ENCODE measurements around the gene CD300LB. TPM values are rescaled to one million over a fixed set of nuclear protein-coding genes. Genes with fewer than 3 reads are reported as not detected.

CD300LB gene
- total and polyA plus RNA-seq, 10 of the 15 experiments (the other 5 are each of a cell fraction or from before 2014, with no cell fraction given), result 0.08 to 0.57 (median 0.25) TPM; not detected in 4

DNA sequence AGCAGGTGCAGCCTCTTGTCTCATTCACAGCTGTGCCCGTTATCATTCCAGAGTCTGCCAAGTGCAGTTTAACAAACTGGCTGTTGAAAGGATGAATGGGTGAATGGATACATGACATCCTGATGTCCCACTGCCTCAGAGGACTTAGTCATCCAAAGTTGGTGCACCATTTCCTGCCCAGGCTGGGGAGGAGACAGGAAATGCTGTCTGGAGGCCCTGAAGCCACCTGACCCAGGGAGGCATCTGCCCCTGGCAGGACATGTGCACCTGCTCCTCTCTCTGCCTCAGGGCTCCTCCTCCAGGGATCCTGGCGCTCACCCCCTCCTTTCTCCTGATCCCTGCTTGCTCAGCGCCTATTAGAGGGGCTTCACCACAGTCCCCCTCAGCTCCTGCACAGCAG is 16.5 kb upstream of the CD300LB start:
- Histone ChIP-seq H3K79me2 (ENCODE audit: control insufficient read depth, insufficient read depth, low read length) (no peaks in the 10 kb centered on the region), H3K9ac (ENCODE audit: control insufficient read depth, insufficient read depth, low read length) (no peak overlapping the region), H3K9me3 (replicated peaks; ENCODE audit: control insufficient read depth, insufficient read depth, low read length) (no peaks in the 10 kb centered on the region), H3K4me3 (no peak overlapping the region), H3K27me3 (replicated peaks in 1 of 2; ENCODE audit: control insufficient read depth in 2 of 2, insufficient read depth in 2 of 2, low read length in 1 of 2) (no peaks in the 10 kb centered on the region; a peak in 2 of 4 replicates), H3K36me3 (ENCODE audit: control insufficient read depth in 2 of 2, insufficient read depth in 2 of 2, low read length in 1 of 2) (no peaks in the 10 kb centered on the region), H4K20me1 (ENCODE audit: control insufficient read depth, insufficient read depth) (no peaks in the 10 kb centered on the region), H3K4me2 (ENCODE audit: control insufficient read depth, insufficient read depth) (no peak overlapping the region), H3K27ac (ENCODE audit: control insufficient read depth, insufficient read depth) (no peak overlapping the region), H3K4me1 (ENCODE audit: control insufficient read depth, insufficient read depth, low read length) (no peaks in the 10 kb centered on the region), H2AFZ (ENCODE audit: control insufficient read depth, low read depth, low read length) (no peak overlapping the region)
- ChIA-PET RAD21 (ENCODE audit: unreplicated experiment) (no interaction called here), POLR2A (no interaction called here), SMC1A (ENCODE audit: uncharacterized antibody, unreplicated experiment) (no interaction called here), CTCF (no interaction called here)
- in situ Hi-C loops (cut with MboI) (no loop called here), intact Hi-C loops (cut with micrococcal nuclease; ENCODE audit: unreplicated experiment) (no loop called here)
- TF ChIP-seq ZZZ3 (IDR thresholded peaks at IDR 0.05; ENCODE audit: control insufficient read depth, insufficient read length, low read depth) (no peak), TCF7 (IDR thresholded peaks at IDR 0.05; ENCODE audit: borderline replicate concordance) (no peak), PAX5 (IDR thresholded peaks at IDR 0.05; ENCODE audit: borderline replicate concordance, low read depth, low read length) (no peak), NFYA (IDR thresholded peaks at IDR 0.05; ENCODE audit: borderline replicate concordance, low read depth, low read length) (no peak), FOXM1 (IDR thresholded peaks at IDR 0.05; ENCODE audit: low read depth, low read length) (no peak), NFXL1 (IDR thresholded peaks at IDR 0.05; ENCODE audit: borderline replicate concordance) (no peak), TBL1XR1 (IDR thresholded peaks at IDR 0.05; ENCODE audit: low read depth, low read length) (no peak), ESRRA (IDR thresholded peaks at IDR 0.05; ENCODE audit: low read length) (no peak), CBX5 (IDR thresholded peaks at IDR 0.05; ENCODE audit: low read depth) (no peak), SUZ12 (IDR thresholded peaks at IDR 0.05; ENCODE audit: unreplicated experiment) (no peak), RELA (IDR thresholded peaks at IDR 0.05; ENCODE audit: borderline replicate concordance, partially characterized antibody) (no peak), PML (IDR thresholded peaks at IDR 0.05; ENCODE audit: low read length) (no peak)
- TF ChIP-seq, protein P1, sequence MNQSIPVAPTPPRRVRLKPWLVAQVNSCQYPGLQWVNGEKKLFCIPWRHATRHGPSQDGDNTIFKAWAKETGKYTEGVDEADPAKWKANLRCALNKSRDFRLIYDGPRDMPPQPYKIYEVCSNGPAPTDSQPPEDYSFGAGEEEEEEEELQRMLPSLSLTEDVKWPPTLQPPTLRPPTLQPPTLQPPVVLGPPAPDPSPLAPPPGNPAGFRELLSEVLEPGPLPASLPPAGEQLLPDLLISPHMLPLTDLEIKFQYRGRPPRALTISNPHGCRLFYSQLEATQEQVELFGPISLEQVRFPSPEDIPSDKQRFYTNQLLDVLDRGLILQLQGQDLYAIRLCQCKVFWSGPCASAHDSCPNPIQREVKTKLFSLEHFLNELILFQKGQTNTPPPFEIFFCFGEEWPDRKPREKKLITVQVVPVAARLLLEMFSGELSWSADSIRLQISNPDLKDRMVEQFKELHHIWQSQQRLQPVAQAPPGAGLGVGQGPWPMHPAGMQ (IDR thresholded peaks at IDR 0.05; ENCODE audit: borderline replicate concordance), result no peak
- TF ChIP-seq, protein P2, sequence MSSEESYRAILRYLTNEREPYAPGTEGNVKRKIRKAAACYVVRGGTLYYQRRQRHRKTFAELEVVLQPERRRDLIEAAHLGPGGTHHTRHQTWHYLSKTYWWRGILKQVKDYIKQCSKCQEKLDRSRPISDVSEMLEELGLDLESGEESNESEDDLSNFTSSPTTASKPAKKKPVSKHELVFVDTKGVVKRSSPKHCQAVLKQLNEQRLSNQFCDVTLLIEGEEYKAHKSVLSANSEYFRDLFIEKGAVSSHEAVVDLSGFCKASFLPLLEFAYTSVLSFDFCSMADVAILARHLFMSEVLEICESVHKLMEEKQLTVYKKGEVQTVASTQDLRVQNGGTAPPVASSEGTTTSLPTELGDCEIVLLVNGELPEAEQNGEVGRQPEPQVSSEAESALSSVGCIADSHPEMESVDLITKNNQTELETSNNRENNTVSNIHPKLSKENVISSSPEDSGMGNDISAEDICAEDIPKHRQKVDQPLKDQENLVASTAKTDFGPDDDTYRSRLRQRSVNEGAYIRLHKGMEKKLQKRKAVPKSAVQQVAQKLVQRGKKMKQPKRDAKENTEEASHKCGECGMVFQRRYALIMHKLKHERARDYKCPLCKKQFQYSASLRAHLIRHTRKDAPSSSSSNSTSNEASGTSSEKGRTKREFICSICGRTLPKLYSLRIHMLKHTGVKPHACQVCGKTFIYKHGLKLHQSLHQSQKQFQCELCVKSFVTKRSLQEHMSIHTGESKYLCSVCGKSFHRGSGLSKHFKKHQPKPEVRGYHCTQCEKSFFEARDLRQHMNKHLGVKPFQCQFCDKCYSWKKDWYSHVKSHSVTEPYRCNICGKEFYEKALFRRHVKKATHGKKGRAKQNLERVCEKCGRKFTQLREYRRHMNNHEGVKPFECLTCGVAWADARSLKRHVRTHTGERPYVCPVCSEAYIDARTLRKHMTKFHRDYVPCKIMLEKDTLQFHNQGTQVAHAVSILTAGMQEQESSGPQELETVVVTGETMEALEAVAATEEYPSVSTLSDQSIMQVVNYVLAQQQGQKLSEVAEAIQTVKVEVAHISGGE (CRISPR knock-in tag; IDR thresholded peaks at IDR 0.05), result no peak
- TF ChIP-seq, protein P3, sequence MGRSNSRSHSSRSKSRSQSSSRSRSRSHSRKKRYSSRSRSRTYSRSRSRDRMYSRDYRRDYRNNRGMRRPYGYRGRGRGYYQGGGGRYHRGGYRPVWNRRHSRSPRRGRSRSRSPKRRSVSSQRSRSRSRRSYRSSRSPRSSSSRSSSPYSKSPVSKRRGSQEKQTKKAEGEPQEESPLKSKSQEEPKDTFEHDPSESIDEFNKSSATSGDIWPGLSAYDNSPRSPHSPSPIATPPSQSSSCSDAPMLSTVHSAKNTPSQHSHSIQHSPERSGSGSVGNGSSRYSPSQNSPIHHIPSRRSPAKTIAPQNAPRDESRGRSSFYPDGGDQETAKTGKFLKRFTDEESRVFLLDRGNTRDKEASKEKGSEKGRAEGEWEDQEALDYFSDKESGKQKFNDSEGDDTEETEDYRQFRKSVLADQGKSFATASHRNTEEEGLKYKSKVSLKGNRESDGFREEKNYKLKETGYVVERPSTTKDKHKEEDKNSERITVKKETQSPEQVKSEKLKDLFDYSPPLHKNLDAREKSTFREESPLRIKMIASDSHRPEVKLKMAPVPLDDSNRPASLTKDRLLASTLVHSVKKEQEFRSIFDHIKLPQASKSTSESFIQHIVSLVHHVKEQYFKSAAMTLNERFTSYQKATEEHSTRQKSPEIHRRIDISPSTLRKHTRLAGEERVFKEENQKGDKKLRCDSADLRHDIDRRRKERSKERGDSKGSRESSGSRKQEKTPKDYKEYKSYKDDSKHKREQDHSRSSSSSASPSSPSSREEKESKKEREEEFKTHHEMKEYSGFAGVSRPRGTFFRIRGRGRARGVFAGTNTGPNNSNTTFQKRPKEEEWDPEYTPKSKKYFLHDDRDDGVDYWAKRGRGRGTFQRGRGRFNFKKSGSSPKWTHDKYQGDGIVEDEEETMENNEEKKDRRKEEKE (IDR thresholded peaks at IDR 0.05), result no peak
- FAIRE-seq (no peak), DNase-seq (ENCODE audit: low read depth, low spot score) (no peak), ATAC-seq (no peak)
- no TSS peak for BruUV-seq (replicated peaks)
- WGBS (ENCODE audit: insufficient coverage, insufficient replicate concordance, low lambda C conversion rate, missing lambda C conversion rate), result 24% methylated on average over 3 of the region's 3 CpGs

Data from GM12878 (cell line).